SH-SY5Y (cell line): Measurements from ENCODE around the gene PHTF2.

Experiments used
- GATA2 ChIP-seq: IDR thresholded peaks from 2 replicates; pipeline ENCODE4 v1.6.1; 2011; ENCODE audit warnings: mild to moderate bottlenecking, low read depth, low read length
- GATA3 ChIP-seq: IDR thresholded peaks from 2 replicates; pipeline ENCODE4 v1.6.1; 2011; ENCODE audit warnings: low read depth, mild to moderate bottlenecking, low read length, moderate library complexity

Gene PHTF2

GRCh38 chr7:77985232-77985973, 186.8 kb downstream of the PHTF2 start:
- TF ChIP-seq GATA2 = no peak
- no peak for TF ChIP-seq GATA3

DNA sequence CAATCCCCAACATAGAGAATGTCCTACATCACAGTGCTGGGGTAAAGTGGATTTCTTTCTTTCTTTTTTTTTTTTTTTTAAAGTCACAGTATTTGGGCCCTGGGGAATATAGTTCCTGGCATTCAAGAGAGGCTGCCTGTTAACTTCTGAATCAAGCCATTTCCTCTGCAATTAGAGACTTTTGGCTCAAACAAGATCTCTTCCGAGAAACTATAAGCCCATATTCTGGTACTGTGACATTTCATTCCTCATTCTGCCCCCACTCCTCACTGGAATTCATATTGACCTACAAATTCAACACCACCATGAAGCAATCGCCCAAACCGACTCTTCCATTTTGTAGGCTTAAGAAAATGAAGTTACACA, 187.4 kb downstream of the PHTF2 start:
- TF ChIP-seq GATA2 = no peak

GRCh38 chr7:77989981-77990566, 191.5 kb downstream of the PHTF2 start:
- TF ChIP-seq GATA3 (no peak), GATA2 (no peak)

- no peak for TF ChIP-seq GATA3
- TF ChIP-seq GATA2 = no peak
Observed at GRCh38 chr7:77991656-77992055, 193.1 kb downstream of the PHTF2 start.

DNA sequence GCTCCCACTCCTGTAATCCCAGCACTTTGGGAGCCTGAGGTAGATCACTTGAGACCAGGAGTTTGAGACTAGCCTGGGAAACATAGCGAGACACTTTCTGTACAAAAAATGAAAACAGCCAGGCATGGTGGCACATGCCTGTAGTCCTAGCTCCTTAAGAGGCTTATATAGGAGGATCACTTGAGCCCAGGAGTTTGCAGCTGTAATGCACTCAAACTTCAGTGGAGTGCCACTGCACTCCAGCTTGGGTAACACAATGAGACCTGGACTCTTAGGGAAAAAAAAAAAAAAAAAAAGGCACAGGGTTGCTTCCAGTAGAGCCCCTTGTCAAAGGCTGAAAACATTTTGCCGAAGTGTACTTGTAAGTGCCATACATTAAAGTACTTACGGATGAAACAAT, 195.3 kb downstream of the PHTF2 start:
- TF ChIP-seq GATA2 = no peak

DNA sequence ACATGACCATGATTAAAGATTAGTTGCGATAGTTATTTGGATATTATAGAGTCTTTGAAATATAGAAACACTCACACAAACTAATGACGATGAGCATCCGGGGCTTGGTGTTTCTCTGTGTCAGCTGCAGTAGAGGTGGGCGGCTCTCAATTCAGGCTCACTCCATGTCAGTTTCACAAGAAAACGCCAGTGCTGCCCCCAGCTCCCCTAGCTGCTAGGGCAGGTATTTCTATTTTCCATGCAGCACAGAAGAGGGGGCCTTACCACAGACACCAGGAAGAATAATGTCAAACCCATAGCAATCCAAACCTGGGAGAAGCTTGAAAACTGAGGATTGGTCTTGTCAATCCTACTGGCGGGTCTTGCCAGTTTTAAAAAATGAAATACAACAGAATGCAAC, 197.1 kb downstream of the PHTF2 start:
- TF ChIP-seq GATA3 (no peak), GATA2 (no peak)

DNA sequence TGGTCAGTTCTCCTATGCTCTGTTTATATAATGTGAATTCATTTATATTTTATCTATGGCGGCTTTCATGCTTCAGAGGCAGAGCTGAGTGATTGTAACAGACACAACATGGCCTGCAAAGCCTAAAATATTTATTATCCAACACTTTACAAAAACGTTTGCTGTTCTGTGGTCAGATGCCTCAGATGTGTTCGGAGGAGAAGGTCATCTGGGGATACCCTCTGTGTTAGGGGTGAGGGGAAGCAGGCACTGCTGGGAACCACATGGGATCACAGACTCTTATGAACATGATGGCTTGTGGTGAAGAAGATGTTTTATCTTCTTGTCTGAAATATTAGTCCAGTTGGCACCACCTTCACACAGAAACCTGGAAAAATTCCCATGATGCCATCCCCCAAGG, 203.4 kb downstream of the PHTF2 start:
- TF ChIP-seq GATA3 (no peak), GATA2 (no peak)

DNA sequence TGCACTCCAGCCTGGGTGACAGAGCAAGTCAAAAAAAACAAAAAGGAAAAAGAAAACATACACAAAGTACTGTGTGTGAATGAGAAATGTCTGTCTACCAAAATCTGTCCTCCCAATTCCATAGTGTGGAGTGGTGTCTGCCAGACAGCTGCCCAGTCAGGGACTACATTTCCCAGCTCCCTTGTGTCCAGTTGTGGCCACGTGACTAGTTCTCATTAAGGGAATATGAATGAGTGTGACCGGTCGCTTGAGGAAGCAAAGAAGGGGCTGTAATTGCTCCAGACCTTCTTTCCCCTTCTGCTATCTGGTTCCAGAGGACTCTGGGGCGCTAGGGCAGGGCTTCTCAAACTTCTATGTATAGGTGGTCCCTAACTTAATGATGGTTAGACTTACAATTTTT, 204.1 kb downstream of the PHTF2 start:
- no peak for TF ChIP-seq GATA2
- TF ChIP-seq GATA3 = no peak

- no peak for TF ChIP-seq GATA3
- TF ChIP-seq GATA2 = no peak
Observed at GRCh38 chr7:78006063-78006755, 207.6 kb downstream of the PHTF2 start.
